NK-92 (cell line): ENCODE data around the gene ARIH1.

ENCODE experiments used
- DNase-seq: peaks from one replicate; lab custom pipeline; 2025; ENCODE audit not compliant: unreplicated experiment; lab: John Stamatoyannopoulos, UW

The ARIH1 gene

GRCh38 chr15:72487070-72487797 is 13.1 kb downstream of the ARIH1 start:
- DNase-seq: no peak

GRCh38 chr15:72488558-72488957 is 14.4 kb downstream of the ARIH1 start:
- DNase-seq: no peak

- no peak for DNase-seq
These were observed 15.9 kb downstream of the ARIH1 start for GRCh38 chr15:72489943-72490554.

- DNase-seq: no peak
These were observed 17.6 kb downstream of the ARIH1 start for GRCh38 chr15:72491768-72492167.

- DNase-seq: no peak
These were observed 18.6 kb downstream of the ARIH1 start for GRCh38 chr15:72492733-72493132.

- DNase-seq: no peak
These were observed 19.1 kb downstream of the ARIH1 start for GRCh38 chr15:72493220-72493619.

- no peak for DNase-seq
These were observed 20.9 kb downstream of the ARIH1 start for GRCh38 chr15:72495007-72495406.

GRCh38 chr15:72496783-72497182 is 22.7 kb downstream of the ARIH1 start:
- DNase-seq: no peak

GRCh38 chr15:72497402-72497801 is 23.3 kb downstream of the ARIH1 start:
- DNase-seq: no peak

GRCh38 chr15:72502220-72502809 is 28.2 kb downstream of the ARIH1 start:
- DNase-seq: no peak

- DNase-seq: no peak
These were observed 29.0 kb downstream of the ARIH1 start for GRCh38 chr15:72503147-72503546.

- no peak for DNase-seq
These were observed 33.4 kb downstream of the ARIH1 start for GRCh38 chr15:72507402-72508092.

- no peak for DNase-seq
These were observed 35.4 kb downstream of the ARIH1 start for GRCh38 chr15:72509484-72509883.

- DNase-seq: no peak
These were observed 37.4 kb downstream of the ARIH1 start for GRCh38 chr15:72511536-72511935.

- DNase-seq: no peak
These were observed 41.7 kb downstream of the ARIH1 start for GRCh38 chr15:72515591-72516389.

GRCh38 chr15:72516777-72517176 is 42.6 kb downstream of the ARIH1 start:
- no peak for DNase-seq

GRCh38 chr15:72521682-72522081 is 47.6 kb downstream of the ARIH1 start:
- no peak for DNase-seq

GRCh38 chr15:72532991-72533601 is 59.0 kb downstream of the ARIH1 start:
- DNase-seq: no peak

GRCh38 chr15:72534523-72534922 is 60.4 kb downstream of the ARIH1 start:
- DNase-seq: no peak

- DNase-seq: no peak
These were observed 61.8 kb downstream of the ARIH1 start for GRCh38 chr15:72535911-72536310.

- DNase-seq: no peak
These were observed 62.4 kb downstream of the ARIH1 start for GRCh38 chr15:72536506-72536905.
